ENCODE results near the gene PRKD1.
"Not testable (repeated sequence)": the region's sequence is repeated elsewhere in the genome, so short reads cannot be mapped to it uniquely, and the experiment has no call there.

PRKD1 gene

GRCh38 chr14:29847056-29847380, 80.6 kb downstream of the PRKD1 start:
- no peak for FAIRE-seq
- no peak for TF ChIP-seq POU2F2 (IDR thresholded peaks at IDR 0.05; ENCODE audit: low read depth, low read length)
- no peak for TF ChIP-seq POLR2AphosphoS5 (IDR thresholded peaks at IDR 0.05; ENCODE audit: low read depth, low read length)
- TF ChIP-seq TAF1 (IDR thresholded peaks at IDR 0.05; ENCODE audit: low read depth, low read length) = no peak
- TF ChIP-seq PAX5 (IDR thresholded peaks at IDR 0.05; ENCODE audit: insufficient read depth, low read length, severe bottlenecking) = no peak
- no peak for TF ChIP-seq SPI1 (IDR thresholded peaks at IDR 0.05; ENCODE audit: low read depth, low read length)
- TF ChIP-seq POLR2A (IDR thresholded peaks at IDR 0.05; ENCODE audit: low read depth, low read length) = no peak
- DNase-seq (ENCODE audit: insufficient read length, low spot score) = no peak

- TF ChIP-seq TAF1 (IDR thresholded peaks at IDR 0.05; ENCODE audit: low read depth, low read length) (no peak), POLR2AphosphoS5 (IDR thresholded peaks at IDR 0.05; ENCODE audit: low read depth, low read length) (no peak), POU2F2 (IDR thresholded peaks at IDR 0.05; ENCODE audit: low read depth, low read length) (no peak), POLR2A (IDR thresholded peaks at IDR 0.05; ENCODE audit: low read depth, low read length) (no peak), PAX5 (IDR thresholded peaks at IDR 0.05; ENCODE audit: insufficient read depth, low read length, severe bottlenecking) (no peak), SPI1 (IDR thresholded peaks at IDR 0.05; ENCODE audit: low read depth, low read length) (no peak)
- no peak for FAIRE-seq
- DNase-seq (ENCODE audit: insufficient read length, low spot score) = no peak
These were observed 81.2 kb downstream of the PRKD1 start for GRCh38 chr14:29846339-29847055.

- FAIRE-seq = no peak
- DNase-seq (ENCODE audit: insufficient read length, low spot score) = no peak
- TF ChIP-seq SPI1 (IDR thresholded peaks at IDR 0.05; ENCODE audit: low read depth, low read length) (no peak), TAF1 (IDR thresholded peaks at IDR 0.05; ENCODE audit: low read depth, low read length) (no peak), PAX5 (IDR thresholded peaks at IDR 0.05; ENCODE audit: insufficient read depth, low read length, severe bottlenecking) (no peak), POLR2AphosphoS5 (IDR thresholded peaks at IDR 0.05; ENCODE audit: low read depth, low read length) (no peak), POU2F2 (IDR thresholded peaks at IDR 0.05; ENCODE audit: low read depth, low read length) (no peak), POLR2A (IDR thresholded peaks at IDR 0.05; ENCODE audit: low read depth, low read length) (no peak)
These were observed 83.7 kb downstream of the PRKD1 start for GRCh38 chr14:29843981-29844380.

GRCh38 chr14:29842228-29842627, 85.4 kb downstream of the PRKD1 start:
- FAIRE-seq = no peak

GRCh38 chr14:29840369-29840892, 87.2 kb downstream of the PRKD1 start:
- not testable (repeated sequence) for FAIRE-seq

More at GRCh38 chr14:29842228-29842627, 85.4 kb downstream of the PRKD1 start:
- no peak for DNase-seq (ENCODE audit: insufficient read length, low spot score)
- TF ChIP-seq POU2F2 (IDR thresholded peaks at IDR 0.05; ENCODE audit: low read depth, low read length) (no peak), PAX5 (IDR thresholded peaks at IDR 0.05; ENCODE audit: insufficient read depth, low read length, severe bottlenecking) (no peak), POLR2AphosphoS5 (IDR thresholded peaks at IDR 0.05; ENCODE audit: low read depth, low read length) (no peak), TAF1 (IDR thresholded peaks at IDR 0.05; ENCODE audit: low read depth, low read length) (no peak), POLR2A (IDR thresholded peaks at IDR 0.05; ENCODE audit: low read depth, low read length) (no peak), SPI1 (IDR thresholded peaks at IDR 0.05; ENCODE audit: low read depth, low read length) (no peak)

GRCh38 chr14:29839691-29840090, 88.0 kb downstream of the PRKD1 start:
- not testable (repeated sequence) for DNase-seq (ENCODE audit: insufficient read length, low spot score); FAIRE-seq

More at GRCh38 chr14:29840369-29840892, 87.2 kb downstream of the PRKD1 start:
- DNase-seq (ENCODE audit: insufficient read length, low spot score) = not testable (repeated sequence)

GRCh38 chr14:29838752-29839151, 88.9 kb downstream of the PRKD1 start:
- no peak for DNase-seq (ENCODE audit: insufficient read length, low spot score)
- TF ChIP-seq SPI1 (IDR thresholded peaks at IDR 0.05; ENCODE audit: low read depth, low read length) = no peak
- no peak for TF ChIP-seq POLR2AphosphoS5 (IDR thresholded peaks at IDR 0.05; ENCODE audit: low read depth, low read length)
- TF ChIP-seq POLR2A (IDR thresholded peaks at IDR 0.05; ENCODE audit: low read depth, low read length) = no peak
- no peak for TF ChIP-seq TAF1 (IDR thresholded peaks at IDR 0.05; ENCODE audit: low read depth, low read length)
- no peak for TF ChIP-seq POU2F2 (IDR thresholded peaks at IDR 0.05; ENCODE audit: low read depth, low read length)
- TF ChIP-seq PAX5 (IDR thresholded peaks at IDR 0.05; ENCODE audit: insufficient read depth, low read length, severe bottlenecking) = no peak
- no peak for FAIRE-seq

- DNase-seq (ENCODE audit: insufficient read length, low spot score) = no peak
- TF ChIP-seq POLR2A (IDR thresholded peaks at IDR 0.05; ENCODE audit: low read depth, low read length) = no peak
- TF ChIP-seq TAF1 (IDR thresholded peaks at IDR 0.05; ENCODE audit: low read depth, low read length) = no peak
- TF ChIP-seq SPI1 (IDR thresholded peaks at IDR 0.05; ENCODE audit: low read depth, low read length) = no peak
- no peak for TF ChIP-seq POLR2AphosphoS5 (IDR thresholded peaks at IDR 0.05; ENCODE audit: low read depth, low read length)
- TF ChIP-seq POU2F2 (IDR thresholded peaks at IDR 0.05; ENCODE audit: low read depth, low read length) = no peak
- TF ChIP-seq PAX5 (IDR thresholded peaks at IDR 0.05; ENCODE audit: insufficient read depth, low read length, severe bottlenecking) = no peak
- FAIRE-seq = no peak
These were observed 91.3 kb downstream of the PRKD1 start for GRCh38 chr14:29836395-29836794.

- FAIRE-seq (no peak), DNase-seq (ENCODE audit: insufficient read length, low spot score) (no peak)
- TF ChIP-seq TAF1 (IDR thresholded peaks at IDR 0.05; ENCODE audit: low read depth, low read length) = no peak
- no peak for TF ChIP-seq POU2F2 (IDR thresholded peaks at IDR 0.05; ENCODE audit: low read depth, low read length)
- no peak for TF ChIP-seq SPI1 (IDR thresholded peaks at IDR 0.05; ENCODE audit: low read depth, low read length)
- TF ChIP-seq POLR2AphosphoS5 (IDR thresholded peaks at IDR 0.05; ENCODE audit: low read depth, low read length) = no peak
- no peak for TF ChIP-seq PAX5 (IDR thresholded peaks at IDR 0.05; ENCODE audit: insufficient read depth, low read length, severe bottlenecking)
- TF ChIP-seq POLR2A (IDR thresholded peaks at IDR 0.05; ENCODE audit: low read depth, low read length) = no peak
These were observed 95.6 kb downstream of the PRKD1 start for GRCh38 chr14:29832042-29832441.

- FAIRE-seq (no peak), DNase-seq (ENCODE audit: insufficient read length, low spot score) (no peak)
- TF ChIP-seq TAF1 (IDR thresholded peaks at IDR 0.05; ENCODE audit: low read depth, low read length) = no peak
- TF ChIP-seq POU2F2 (IDR thresholded peaks at IDR 0.05; ENCODE audit: low read depth, low read length) = no peak
- no peak for TF ChIP-seq POLR2AphosphoS5 (IDR thresholded peaks at IDR 0.05; ENCODE audit: low read depth, low read length)
- no peak for TF ChIP-seq SPI1 (IDR thresholded peaks at IDR 0.05; ENCODE audit: low read depth, low read length)
- TF ChIP-seq POLR2A (IDR thresholded peaks at IDR 0.05; ENCODE audit: low read depth, low read length) = no peak
- TF ChIP-seq PAX5 (IDR thresholded peaks at IDR 0.05; ENCODE audit: insufficient read depth, low read length, severe bottlenecking) = no peak
These were observed 97.8 kb downstream of the PRKD1 start for GRCh38 chr14:29829851-29830250.
